ENCODE measurements around the gene ADGRF3.
"Not testable (repeated sequence)": the region's sequence is repeated elsewhere in the genome, so short reads cannot be mapped to it uniquely, and the experiment has no call there.

The ADGRF3 gene

GRCh38 chr2:26346454-26347053 is at the start of gene ADGRF3:
Gene ADGRF3 (minus strand): TSS chr2:26346789. CDS start chr2:26346234, 555 bp downstream.
- peak; percentile 60 for DNase-seq

GRCh38 chr2:26395394-26395793 is 48.8 kb upstream of the ADGRF3 start:
- no peak for DNase-seq

- DNase-seq: no peak
These were observed 48.1 kb upstream of the ADGRF3 start for GRCh38 chr2:26394694-26395093.

- DNase-seq: no peak
These were observed 40.6 kb upstream of the ADGRF3 start for GRCh38 chr2:26387189-26387588.

- no peak for DNase-seq
These were observed 38.0 kb upstream of the ADGRF3 start for GRCh38 chr2:26384597-26384996.

GRCh38 chr2:26384183-26384582 is 37.6 kb upstream of the ADGRF3 start:
- no peak for DNase-seq

GRCh38 chr2:26382564-26382963 is 36.0 kb upstream of the ADGRF3 start:
- DNase-seq: no peak

- no peak for DNase-seq
These were observed 33.7 kb upstream of the ADGRF3 start for GRCh38 chr2:26380281-26380680.

GRCh38 chr2:26376799-26377198 is 30.2 kb upstream of the ADGRF3 start:
- no peak for DNase-seq

GRCh38 chr2:26370909-26371308 is 24.3 kb upstream of the ADGRF3 start:
- DNase-seq: not testable (repeated sequence)

- DNase-seq: not testable (repeated sequence)
These were observed 23.1 kb upstream of the ADGRF3 start for GRCh38 chr2:26369664-26370063.

- DNase-seq: no peak
These were observed 20.4 kb upstream of the ADGRF3 start for GRCh38 chr2:26366957-26367356.

- DNase-seq: no peak
These were observed 18.1 kb upstream of the ADGRF3 start for GRCh38 chr2:26364669-26365068.

- DNase-seq: no peak
These were observed 17.4 kb upstream of the ADGRF3 start for GRCh38 chr2:26363958-26364357.

- no peak for DNase-seq
These were observed 16.7 kb upstream of the ADGRF3 start for GRCh38 chr2:26363323-26363722.

GRCh38 chr2:26359886-26360473 is 13.4 kb upstream of the ADGRF3 start:
- DNase-seq: no peak

- no peak for DNase-seq
These were observed 10.2 kb upstream of the ADGRF3 start for GRCh38 chr2:26356771-26357170.

- DNase-seq: no peak
These were observed 9.5 kb upstream of the ADGRF3 start for GRCh38 chr2:26356111-26356510.

- DNase-seq: no peak
These were observed 8.7 kb upstream of the ADGRF3 start for GRCh38 chr2:26355038-26355995.

GRCh38 chr2:26354469-26354868 is 7.9 kb upstream of the ADGRF3 start:
- DNase-seq: not testable (repeated sequence)

- no peak for DNase-seq
These were observed 6.3 kb upstream of the ADGRF3 start for GRCh38 chr2:26352892-26353291.

- DNase-seq: no peak
These were observed 4.9 kb upstream of the ADGRF3 start for GRCh38 chr2:26351375-26352090.

- no peak for DNase-seq
These were observed 3.1 kb upstream of the ADGRF3 start for GRCh38 chr2:26349690-26350089.

Measured in activated CD4-positive, CD25-positive, alpha-beta regulatory T cell treated with anti-CD3 and anti-CD28 coated beads, Interleukin-2, amount 50 U/mL, for 72 hours (primary cell).